CD4-positive, alpha-beta T cell treated with Interleukin-1 beta for 1 hour (primary cell): ENCODE results near the gene IQGAP2.
"Not testable (repeated sequence)": the region's sequence is repeated elsewhere in the genome, so short reads cannot be mapped to it uniquely, and the experiment has no call there.

ENCODE experiments used
- DNase-seq, 2 donors: peaks; one replicate each; pipeline ENCODE4 v3.0.0-alpha.2; 2020 to 2022

IQGAP2 gene

GRCh38 chr5:76580981-76581380 is 177.9 kb downstream of the IQGAP2 start:
- DNase-seq, result no peak

- DNase-seq, result peak; percentile 7 to 31
These were observed 179.4 kb downstream of the IQGAP2 start for GRCh38 chr5:76582230-76583162.

GRCh38 chr5:76583163-76584047 is 180.3 kb downstream of the IQGAP2 start:
- peak in 1 of 2 donors; percentile 30 for DNase-seq

GRCh38 chr5:76585783-76586217 is 182.7 kb downstream of the IQGAP2 start:
- no peak for DNase-seq

GRCh38 chr5:76586531-76586930 is 183.4 kb downstream of the IQGAP2 start:
- DNase-seq, result no peak

- no peak for DNase-seq
These were observed 186.9 kb downstream of the IQGAP2 start for GRCh38 chr5:76590027-76590426.

- no peak for DNase-seq
These were observed 188.3 kb downstream of the IQGAP2 start for GRCh38 chr5:76591366-76591765.

- DNase-seq, result no peak
These were observed 189.6 kb downstream of the IQGAP2 start for GRCh38 chr5:76592692-76593091.

GRCh38 chr5:76594107-76594506 is 191.0 kb downstream of the IQGAP2 start:
- DNase-seq, result no peak

- DNase-seq, result no peak
These were observed 192.8 kb downstream of the IQGAP2 start for GRCh38 chr5:76595755-76596481.

- no peak for DNase-seq
These were observed 195.4 kb downstream of the IQGAP2 start for GRCh38 chr5:76598531-76598930.

GRCh38 chr5:76600716-76601115 is 197.6 kb downstream of the IQGAP2 start:
- no peak for DNase-seq

GRCh38 chr5:76601470-76601869 is 198.4 kb downstream of the IQGAP2 start:
- DNase-seq, result peak; percentile 9 to 60

- DNase-seq, result no peak
These were observed 199.1 kb downstream of the IQGAP2 start for GRCh38 chr5:76602094-76602726.

- not testable (repeated sequence) for DNase-seq
These were observed 200.9 kb downstream of the IQGAP2 start for GRCh38 chr5:76603991-76604390.

- DNase-seq, result no peak
These were observed 201.8 kb downstream of the IQGAP2 start for GRCh38 chr5:76604838-76605237.

GRCh38 chr5:76606701-76607100 is 203.6 kb downstream of the IQGAP2 start:
- DNase-seq, result no peak

GRCh38 chr5:76607353-76607871 is 204.3 kb downstream of the IQGAP2 start:
- DNase-seq, result no peak

- peak in 1 of 2 donors; percentile 10 for DNase-seq
These were observed 205.7 kb downstream of the IQGAP2 start for GRCh38 chr5:76608833-76609232.

GRCh38 chr5:76610196-76610595 is 207.1 kb downstream of the IQGAP2 start:
- DNase-seq, result no peak

GRCh38 chr5:76612942-76613341 is 209.9 kb downstream of the IQGAP2 start:
- no peak for DNase-seq

- no peak for DNase-seq
These were observed 212.7 kb downstream of the IQGAP2 start for GRCh38 chr5:76615759-76616158.
